C1 segment of cervical spinal cord (tissue), 14 donors: ENCODE results near the gene TLNRD1.
"Not testable (repeated sequence)": the region's sequence is repeated elsewhere in the genome, so short reads cannot be mapped to it uniquely, and the experiment has no call there.

ENCODE experiments used
- DNase-seq, 14 donors: peaks; one replicate each; lab custom pipeline; 2025; lab: John Stamatoyannopoulos, UW

TLNRD1 gene

DNA sequence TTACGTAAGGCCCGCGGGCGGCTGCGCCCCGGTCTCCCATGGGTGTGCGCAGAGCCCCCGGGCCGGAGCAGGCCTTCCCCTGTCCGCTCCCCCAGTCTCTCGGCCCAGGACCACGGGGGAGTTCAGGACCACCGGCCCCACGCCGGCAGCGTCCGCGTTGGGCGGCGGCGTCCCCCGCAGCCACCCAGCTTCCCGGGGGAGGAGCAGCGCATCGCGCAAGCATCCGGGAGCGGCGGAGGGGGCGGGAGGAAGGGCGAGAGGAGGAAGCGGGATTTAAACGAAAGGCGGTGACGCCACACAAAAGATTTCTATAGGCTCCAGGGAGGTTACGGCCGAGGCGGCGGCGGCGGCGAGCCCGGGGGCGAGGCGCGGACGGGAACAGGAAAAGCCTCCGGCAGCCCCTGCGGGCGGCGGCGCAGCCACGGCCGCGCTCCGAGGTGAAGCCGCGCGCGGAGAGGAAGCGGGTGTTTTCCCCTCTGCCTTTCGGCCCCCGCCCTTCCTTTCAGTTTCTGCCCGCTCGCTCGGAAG is at the start of gene TLNRD1:
TSS of gene TLNRD1 (plus strand) at position 300 of the 528 bp plus-strand sequence. CDS start 1,349 bp downstream, outside the sequence.
- peak in 13 of 14 donors; percentile 28 to 87 (median 75) for DNase-seq

DNA sequence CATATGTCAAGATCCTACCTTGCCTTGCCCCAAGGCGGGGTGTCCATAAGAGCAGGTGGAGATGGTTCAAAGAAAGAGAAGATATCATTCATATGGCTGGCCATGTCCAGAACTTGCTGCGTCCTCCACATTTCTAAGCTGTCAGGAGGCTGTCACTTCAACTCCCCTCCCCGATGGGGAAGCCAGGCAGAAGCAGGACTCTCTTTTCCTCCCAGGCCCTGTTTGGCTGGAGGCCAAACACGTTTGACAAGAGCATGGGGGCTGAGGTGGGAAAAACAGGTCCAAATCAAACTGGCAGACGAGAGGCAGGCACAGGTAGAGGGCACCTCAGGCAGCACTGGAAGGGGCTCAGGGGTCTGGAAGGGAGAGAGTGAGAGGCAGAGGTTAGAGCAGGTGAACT is 48.8 kb upstream of the TLNRD1 start:
- DNase-seq, result no peak

DNA sequence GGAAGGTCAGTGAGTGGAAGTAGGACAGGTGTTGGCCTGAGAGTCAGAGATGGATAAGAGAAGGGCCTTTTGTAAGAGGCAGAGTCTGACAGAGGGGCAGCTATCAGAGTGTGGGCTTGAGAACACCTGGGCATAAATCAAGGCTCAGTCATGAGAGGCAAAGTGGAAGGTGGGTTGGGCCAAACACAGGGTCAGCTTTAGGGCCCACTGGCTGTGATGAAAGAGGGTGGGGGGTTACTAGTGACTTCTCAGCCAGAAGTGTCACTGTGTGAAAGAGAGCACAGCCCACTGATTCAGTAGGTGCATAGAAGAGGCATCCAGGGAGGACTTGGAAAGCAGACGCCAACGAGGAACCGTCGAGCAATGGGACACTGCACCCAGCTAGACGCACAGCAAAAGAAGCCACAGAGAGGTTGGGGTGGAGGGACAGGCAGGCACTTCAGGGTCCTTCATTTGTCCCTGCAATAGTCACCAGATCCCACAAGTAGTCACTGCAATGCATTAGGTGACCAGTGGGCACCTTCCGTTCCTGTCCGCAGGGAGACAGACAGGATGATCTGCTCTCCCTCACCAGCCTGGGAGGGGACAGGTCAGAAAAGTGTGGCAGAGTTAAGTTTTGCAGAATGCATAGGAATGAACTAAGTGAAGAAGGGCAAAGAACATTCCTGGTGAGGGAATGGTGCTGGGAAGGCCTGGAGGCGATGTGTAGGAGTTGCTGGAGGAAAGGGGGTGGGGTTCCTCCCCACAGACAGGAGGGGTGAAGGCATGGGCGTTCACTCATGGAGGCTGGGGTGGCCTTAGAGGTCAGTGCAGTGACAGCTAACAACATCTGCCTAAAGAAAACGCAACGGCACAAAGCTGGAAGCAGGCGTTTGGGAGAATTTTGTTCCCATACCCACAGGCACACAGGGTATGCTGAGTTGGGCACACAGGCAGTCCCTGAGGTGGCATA is 47.4 kb upstream of the TLNRD1 start:
- no peak for DNase-seq

DNA sequence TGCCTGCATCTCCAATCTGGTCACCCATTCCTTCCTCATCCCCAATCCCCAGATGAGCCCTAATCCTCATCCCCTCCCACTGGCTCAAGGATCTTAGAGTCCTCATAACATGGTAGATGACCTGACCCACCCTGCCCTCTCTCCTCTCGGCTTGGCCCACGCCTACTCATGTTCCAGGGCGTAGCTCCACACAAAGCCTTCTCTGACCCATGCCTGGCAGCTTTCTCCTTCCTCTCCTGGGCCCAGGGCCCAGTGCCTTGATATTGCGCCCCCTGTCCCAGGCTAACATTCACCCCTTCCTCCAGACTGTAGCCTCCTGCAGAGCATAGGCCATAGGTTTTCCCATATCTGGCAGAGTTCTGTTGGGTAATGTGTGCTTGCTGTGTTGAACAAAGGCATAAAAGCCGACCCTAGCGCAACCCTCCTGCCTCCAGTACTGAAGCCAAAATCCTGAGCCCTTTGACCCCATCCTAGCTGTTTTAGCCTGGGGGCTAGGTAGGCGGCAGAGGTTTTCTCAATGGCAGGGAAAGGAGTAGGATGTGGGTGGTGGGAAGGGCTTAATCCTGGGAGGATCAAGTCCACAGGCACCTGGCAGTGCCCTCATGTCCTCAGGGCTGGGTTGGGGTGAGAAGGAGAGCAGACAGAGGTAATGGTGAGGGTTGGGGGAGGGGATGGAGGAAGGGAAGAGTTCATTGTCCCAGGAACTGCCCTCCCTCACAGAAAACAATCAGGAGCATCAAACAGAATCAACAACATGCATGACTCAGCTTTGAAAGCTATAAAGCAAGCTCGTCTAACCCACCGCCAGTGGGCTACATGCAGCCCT is 46.6 kb upstream of the TLNRD1 start:
- DNase-seq, result no peak

DNA sequence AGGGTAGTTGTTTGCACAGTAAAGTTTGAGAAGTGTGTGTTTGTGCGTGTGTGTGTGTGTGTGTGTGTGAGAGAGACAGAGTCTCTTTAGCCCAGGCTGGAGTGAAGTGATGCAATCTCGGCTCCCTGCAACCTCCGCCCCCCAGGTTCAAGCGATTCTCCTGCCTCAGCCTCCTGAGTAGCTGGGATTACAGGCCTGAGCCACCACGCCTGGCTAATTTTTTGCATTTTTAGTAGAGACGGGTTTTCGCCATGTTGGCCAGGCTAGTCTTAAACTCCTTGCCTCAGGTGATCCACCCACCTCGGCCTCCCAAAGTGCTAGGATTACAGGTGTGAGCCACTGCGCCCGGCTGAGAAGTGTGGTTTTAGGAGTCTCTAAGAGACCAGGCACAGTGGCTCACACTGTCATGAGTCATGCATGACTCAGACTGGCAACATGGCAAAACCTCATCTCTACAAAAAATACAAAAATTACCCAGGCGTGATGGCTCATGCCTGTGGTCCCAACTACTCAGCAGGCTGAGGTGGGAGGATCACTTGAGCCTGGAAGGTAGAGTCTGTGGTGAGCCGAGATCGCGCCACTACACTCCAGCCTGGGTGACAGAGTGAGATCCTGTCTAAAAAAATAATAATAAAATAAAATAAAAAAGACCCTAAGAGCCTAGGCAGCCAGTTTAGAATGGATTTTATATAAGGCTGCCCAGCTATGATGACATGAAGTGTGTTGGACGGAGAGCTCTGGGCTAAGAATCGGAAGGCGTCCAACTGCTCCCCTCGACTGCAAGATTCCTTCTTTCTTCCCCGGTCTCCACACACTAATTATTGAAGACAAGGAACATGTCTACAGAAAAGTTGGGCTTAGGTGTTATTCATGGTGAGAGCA is 44.9 kb upstream of the TLNRD1 start:
- not testable (repeated sequence) for DNase-seq

DNA sequence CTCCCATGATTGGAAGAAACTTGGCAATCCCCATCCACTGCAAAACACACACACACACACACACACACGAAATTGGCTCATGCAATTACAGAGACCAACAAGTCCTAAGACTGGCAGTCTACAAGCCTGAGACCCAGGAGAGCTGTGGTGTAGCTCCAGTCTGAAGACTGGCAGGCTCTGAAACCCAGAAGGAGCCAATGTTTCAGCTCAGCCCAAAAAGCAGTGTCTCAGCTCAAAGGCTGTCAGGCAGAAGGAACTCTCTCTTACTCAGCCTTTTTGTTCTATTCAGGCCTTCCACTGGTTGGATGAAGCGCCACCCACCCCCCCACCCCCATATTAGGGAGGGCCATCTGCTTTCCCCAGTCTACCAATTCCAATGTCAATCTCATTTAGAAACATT is 43.2 kb upstream of the TLNRD1 start:
- DNase-seq, result no peak

DNA sequence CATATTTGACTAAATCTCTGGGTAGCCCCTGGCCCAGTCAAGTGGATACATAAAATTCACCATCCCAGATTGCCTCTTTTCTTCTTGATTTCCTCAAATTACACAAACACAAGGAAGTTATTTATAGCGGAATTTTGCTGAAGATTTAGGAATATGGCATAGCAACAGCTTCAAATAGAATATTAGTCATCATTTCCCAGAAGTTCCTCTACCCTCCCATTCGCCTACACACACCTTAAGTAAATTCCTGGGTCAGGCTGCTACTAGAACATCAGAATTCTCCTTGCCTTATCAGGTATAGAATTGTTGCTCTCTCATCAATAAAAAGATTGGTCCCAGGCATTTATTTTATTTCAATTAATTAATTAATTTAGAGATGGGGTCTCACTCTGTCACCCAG is 42.7 kb upstream of the TLNRD1 start:
- DNase-seq, result no peak

DNA sequence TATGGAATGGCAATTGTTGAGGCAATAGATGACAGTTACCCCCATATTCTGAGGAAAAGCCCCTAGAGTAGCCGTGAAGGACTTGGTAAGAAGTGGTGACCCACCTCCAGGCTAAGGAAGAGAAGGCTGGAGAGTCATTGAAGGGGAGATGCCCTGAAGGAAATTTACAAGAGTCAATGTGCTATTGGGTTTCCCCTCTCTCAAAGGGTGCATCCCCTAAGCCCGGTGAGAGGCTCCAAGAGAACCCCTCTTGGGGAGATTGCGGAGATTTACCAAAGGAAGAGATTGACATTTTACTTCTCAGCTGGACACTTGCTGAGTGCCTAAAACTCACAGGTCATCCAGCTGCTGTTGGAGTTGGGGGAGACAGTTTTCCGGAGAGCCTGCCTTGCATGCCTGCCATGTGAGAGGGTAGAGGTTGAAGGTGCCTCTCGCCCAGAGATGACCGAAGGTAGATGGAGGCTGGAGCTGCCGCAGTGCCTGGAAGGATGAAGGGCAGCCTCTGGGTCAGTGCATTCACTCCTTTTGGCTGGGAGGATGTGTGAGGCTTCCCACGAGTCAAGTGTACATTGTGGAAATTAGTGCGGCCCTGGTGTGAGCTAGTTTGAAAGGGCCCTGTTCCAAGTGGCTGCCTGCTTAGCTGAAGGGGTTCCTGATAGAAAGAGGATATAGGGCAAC is 41.8 kb upstream of the TLNRD1 start:
- DNase-seq, result no peak

DNA sequence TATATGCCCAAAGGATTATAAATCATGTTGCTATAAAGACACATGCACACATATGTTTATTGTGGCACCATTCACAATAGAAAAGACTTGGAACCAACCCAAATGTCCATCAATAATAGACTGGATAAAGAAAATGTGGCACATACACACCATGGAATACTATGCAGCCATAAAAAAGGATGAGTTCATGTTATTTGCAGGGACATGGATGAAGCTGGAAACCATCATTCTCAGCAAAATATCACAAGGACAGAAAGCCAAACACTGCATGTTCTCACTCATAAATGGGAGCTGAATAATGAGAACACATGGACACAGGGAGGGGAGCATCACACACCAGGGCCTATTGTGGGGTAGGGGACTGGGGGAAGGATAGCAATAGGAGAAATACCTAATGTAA is 35.3 kb upstream of the TLNRD1 start:
- not testable (repeated sequence) for DNase-seq

DNA sequence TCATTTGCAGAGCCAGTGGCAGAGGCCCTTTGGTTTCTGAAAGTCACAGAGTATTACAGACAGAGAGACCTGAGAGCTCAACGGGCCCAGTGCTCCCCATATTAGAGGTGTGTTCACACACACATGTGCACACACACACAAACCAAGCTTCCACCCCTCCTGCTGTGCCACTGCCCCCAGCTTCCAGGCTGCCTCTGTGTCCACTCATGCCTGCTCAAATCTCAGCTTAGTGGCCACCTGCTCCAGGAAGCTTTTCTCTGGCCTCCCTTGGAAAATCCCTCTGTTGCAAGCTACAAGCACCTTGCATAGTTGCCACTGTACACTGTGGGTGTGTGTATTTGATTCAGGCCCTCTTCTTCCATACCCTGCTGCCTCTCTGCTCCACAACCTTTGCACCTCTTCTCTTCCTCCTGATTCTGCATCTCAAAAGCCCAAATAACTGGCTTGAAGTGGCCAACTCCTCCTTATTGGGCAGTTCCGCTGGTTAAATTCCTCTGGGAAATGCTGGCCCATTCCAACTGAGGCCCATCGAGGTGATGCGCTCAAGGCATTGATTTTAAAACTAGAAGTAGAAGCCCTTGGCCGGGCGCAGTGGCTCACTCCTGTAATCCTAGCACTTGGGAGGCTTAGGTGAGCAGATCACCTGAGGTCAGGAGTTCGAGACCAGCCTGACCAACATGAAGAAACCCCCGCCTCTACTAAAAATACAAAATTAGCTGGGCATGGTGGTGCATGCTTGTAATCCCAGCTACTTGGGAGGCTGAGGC is 34.1 kb upstream of the TLNRD1 start:
- DNase-seq, result peak in 1 of 14 donors; percentile 57

DNA sequence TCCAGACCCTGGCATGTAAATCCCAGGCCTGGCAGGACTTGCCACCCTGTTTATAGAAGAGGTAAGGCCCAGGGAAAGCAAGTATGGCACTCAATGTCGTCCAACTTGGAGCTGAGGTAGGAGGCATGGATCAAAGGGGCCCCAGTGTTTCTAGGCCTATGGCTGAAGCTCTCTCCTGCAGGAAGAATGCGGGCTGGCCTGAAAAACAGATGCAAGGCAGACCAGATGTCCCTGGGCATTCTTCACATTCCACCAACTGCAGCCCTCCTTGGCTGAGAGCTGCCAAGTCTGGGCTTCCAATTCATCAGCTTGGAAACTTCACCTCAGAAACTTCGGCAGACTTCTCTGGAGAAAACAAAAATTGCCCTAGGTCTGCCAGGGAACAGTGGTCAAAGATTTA is 33.3 kb upstream of the TLNRD1 start:
- DNase-seq, result no peak

DNA sequence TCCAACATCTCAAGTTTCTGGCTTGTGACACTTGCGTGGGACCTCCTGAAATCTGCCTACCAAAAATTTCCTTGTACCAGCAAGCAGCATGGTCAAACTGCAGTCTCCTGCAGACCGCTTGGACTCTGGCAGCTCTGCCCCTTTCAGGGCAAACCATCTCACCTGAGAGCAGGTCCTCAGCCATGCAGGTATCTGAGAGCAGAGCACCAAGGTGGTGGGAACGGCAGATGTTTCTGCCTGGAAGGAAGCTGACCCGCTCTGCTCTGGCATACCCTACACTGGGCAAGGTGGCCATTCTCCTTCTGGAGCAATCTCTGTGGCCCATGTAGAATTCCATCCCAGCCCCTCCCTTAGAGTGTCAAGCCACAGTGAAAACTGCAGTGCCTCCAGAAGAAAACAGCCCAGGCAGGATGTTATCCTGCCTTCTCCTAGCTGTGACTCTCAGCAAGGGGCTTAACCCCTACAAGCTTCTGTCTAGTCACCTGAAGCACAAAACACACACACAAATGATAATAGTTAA is 32.7 kb upstream of the TLNRD1 start:
- DNase-seq, result no peak

DNA sequence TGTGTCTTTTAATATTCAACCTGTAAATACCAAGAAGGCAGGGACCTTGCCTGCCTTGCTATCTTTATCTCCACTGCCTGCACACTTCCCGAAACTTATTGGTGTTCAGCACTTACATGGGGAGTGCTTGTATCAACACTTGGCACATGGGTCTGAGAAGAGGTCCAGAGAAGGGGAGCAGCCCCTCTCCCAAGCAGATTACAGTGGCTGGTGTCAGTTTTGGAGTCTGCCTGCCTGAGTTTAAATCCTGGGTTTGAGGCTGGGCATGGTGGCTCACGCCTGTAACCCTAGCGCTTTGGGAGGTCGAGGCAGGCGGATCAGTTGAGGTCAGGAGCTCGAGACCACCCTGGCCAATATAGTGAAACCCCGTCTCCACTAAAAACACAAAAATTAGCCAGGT is 31.4 kb upstream of the TLNRD1 start:
- no peak for DNase-seq

DNA sequence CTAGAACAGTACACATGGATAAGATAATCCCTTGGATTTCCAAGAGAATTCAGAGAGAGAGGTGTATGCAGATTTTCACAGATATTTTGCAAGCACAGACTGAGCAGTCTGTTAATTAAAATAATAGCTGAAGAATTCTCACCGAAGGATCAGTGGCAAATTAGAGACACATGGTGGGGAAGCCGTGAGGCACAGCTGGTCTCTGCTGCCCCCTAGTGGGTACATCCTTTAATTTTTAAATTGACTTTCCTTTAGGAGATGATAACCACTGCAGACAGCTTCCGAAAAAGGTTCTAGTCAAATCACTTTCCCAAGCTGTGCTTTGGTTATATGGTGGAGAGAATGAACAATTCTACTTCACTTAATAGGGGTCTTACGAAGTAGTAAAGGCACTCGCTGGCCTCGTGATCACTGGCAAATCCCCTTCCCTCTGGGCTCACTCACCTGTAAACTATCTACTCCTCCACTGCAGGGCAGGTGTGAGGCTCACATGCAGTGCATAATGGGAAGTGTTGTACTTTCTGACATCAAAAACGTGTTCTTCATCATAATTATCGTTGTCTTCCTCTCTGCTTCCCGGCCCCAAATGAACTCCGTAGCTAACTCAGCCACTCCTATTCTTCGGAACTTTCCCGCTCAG is 30.6 kb upstream of the TLNRD1 start:
- DNase-seq, result peak in 8 of 14 donors; percentile 12 to 57 (median 20)

DNA sequence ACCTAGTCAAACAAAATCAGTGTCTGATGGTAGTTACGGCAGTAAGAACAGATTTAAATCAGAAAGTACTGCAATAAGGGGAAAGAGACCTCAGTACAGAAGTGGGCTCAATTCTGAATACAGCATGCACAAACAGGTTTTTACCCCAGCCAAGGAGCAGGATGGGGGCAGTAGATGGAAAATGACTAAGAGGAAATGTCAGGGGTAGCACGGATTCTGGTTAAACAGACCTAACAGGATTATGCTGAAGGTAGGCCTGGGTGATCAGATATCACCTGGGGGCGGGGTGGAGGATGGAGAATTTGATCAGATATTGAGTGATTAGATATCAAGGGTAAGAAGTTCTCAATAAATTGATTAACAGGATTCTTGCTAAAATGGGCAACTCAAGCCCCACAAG is 30.1 kb upstream of the TLNRD1 start:
- DNase-seq, result no peak

DNA sequence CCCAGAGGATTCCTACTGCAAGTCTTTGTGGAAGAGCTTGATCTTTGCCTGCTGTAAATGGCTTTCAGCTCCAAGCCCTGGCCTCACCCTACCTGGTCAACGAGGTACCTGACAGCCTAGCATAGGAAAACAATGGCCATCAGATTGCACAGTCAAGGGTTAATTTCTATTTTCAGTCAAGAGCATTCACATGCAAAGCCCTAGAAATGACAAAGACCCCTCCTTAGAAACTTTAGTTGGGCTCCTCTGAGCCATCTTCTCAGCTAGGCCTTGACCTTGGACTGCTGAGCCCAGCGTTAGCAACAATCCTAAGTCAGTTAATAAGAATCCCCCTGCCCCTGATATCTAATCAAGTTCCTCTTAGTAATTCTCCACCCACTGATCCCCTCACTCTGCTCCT is 29.6 kb upstream of the TLNRD1 start:
- DNase-seq, result no peak

DNA sequence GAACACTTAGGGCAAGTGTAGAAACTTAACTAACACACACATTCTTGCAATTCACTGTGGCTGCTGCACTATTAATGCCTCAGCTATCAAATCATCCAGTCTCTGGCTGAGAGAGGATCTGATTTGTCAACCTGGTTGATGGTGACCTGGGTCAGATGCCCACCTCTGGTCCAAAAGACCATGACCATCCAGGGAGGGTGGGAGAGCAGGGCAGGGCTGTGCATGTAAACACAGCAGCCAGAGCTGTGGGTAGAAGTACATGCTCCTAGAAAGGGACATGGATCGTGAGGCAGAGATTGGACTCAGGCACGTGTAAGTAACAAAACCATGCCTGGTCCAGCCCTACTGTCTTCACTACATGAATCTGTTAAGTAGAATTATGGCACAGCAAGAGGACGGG is 28.4 kb upstream of the TLNRD1 start:
- DNase-seq, result no peak

DNA sequence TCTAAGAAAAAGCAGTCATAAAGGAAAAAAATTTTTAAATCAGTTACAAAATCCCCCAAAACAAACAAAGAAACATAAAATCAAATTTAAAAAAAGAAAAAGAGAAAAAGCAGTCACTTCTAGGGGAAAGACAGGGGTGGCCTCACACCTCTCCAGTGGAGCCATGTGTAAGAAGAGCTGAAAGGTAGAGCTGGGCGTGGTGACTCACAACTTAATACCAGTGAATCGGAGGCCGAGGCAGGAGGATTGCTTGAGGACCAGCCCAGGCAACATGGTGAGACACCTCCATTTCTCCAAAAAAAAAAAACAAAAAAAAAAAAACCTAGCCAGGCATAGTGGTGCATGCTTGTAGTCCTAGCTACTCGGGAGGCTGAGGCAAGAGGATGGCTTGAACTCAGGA is 25.8 kb upstream of the TLNRD1 start:
- no peak for DNase-seq

DNA sequence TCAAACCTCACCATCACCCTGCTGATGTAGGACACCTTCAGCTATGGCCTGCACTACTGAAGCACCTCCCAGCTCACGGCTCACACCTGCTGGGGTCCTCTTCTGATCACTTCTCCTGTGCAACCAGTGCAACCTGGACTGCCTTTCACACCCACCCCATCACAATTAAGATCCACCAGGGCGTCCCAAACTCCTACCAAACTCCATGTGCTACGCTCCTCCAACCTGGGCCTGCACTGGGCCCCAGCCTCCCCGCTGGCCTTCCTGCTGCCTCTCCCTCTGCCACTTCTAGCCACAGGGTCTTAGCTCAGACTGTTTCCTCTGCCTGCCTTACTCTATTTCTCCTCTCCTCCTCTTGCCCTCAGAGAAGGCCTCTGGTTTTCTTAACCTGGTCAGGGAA is 23.9 kb upstream of the TLNRD1 start:
- peak in 1 of 14 donors; percentile 34 for DNase-seq
